PC-3 (cell line): ENCODE measurements around the gene HIPK2.

Experiments
- EZH2 ChIP-seq: fragments of 300-600 bp; sonication (generic); IDR thresholded peaks from one replicate; pipeline ENCODE4 v1.6.1; 2017; ENCODE audit warnings: antibody characterized with exemption, mild to moderate bottlenecking, low read length; ENCODE audit not compliant: unreplicated experiment
- EZH2phosphoT487 ChIP-seq: fragments of 300-600 bp; sonication (generic); IDR thresholded peaks from 2 replicates; pipeline ENCODE4 v1.6.1; 2018; ENCODE audit warnings: mild to moderate bottlenecking, antibody characterized with exemption, low read length, borderline replicate concordance
- TF ChIP-seq, protein P1 (sequence below): fragments of 300-600 bp; sonication (generic); conservative IDR thresholded peaks from 2 replicates; pipeline ENCODE4 v1.5.1; 2017; ENCODE audit warnings: antibody characterized with exemption, low read depth, mild to moderate bottlenecking, low read length

DNA sequence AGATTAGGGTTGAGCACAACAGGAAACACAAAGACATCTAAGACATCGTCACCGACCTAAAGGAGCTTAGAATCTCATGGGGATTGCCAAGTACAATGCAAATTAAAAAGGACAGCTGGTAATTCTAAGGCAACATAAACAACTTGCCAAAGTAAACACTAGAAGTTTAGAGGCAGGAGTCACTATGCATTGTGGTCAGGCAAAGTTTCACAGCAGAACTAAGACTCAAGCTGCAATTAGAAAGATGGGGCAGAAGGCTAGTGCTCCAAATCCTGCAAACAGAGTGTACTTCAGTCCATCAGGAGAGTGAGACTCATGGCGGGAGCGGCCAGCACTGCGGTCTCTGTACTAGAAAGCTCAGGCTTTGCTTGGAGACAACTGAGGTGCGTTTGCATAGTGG is 52.7 kb downstream of the HIPK2 start:
- TF ChIP-seq, protein P1, sequence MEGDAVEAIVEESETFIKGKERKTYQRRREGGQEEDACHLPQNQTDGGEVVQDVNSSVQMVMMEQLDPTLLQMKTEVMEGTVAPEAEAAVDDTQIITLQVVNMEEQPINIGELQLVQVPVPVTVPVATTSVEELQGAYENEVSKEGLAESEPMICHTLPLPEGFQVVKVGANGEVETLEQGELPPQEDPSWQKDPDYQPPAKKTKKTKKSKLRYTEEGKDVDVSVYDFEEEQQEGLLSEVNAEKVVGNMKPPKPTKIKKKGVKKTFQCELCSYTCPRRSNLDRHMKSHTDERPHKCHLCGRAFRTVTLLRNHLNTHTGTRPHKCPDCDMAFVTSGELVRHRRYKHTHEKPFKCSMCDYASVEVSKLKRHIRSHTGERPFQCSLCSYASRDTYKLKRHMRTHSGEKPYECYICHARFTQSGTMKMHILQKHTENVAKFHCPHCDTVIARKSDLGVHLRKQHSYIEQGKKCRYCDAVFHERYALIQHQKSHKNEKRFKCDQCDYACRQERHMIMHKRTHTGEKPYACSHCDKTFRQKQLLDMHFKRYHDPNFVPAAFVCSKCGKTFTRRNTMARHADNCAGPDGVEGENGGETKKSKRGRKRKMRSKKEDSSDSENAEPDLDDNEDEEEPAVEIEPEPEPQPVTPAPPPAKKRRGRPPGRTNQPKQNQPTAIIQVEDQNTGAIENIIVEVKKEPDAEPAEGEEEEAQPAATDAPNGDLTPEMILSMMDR = no peak
- TF ChIP-seq EZH2 (no peak), EZH2phosphoT487 (no peak)
